Gastrocnemius medialis (tissue), 4 donors: Measurements from ENCODE around the gene ACLY. TPM values are rescaled to one million over a fixed set of nuclear protein-coding genes. Genes with fewer than 3 reads are reported as not detected.
"Not testable (repeated sequence)": the region's sequence is repeated elsewhere in the genome, so short reads cannot be mapped to it uniquely, and the experiment has no call there.

Source experiments
- ATAC-seq, 2 donors: fragments of 150-250 bp; one replicate each; pipeline ENCODE4 v1.9.1; 2016
- DNase-seq, 2 donors: peaks; one replicate each; pipeline ENCODE4 v3.0.0-alpha.2; 2019
- H3K27ac ChIP-seq, 4 donors: fragments of 200-600 bp; sonication (generic); 1 replicate in 1 of 4; 2 replicates in 3 of 4; pipeline ENCODE4 v1.5.1; 2016 to 2018; ENCODE audit warnings: mild to moderate bottlenecking in 2 of 4, moderate library complexity in 1 of 4
- H3K27me3 ChIP-seq, 3 donors: fragments of 200-600 bp; sonication (generic) in 2 of 3; 1 replicate in 1 of 3; 2 replicates in 2 of 3; pipeline versions ENCODE4 v1.5.1 to v1.6.0; 2016 to 2019; ENCODE audit warnings: mild to moderate bottlenecking in 1 of 3, moderate library complexity in 1 of 3
- H3K36me3 ChIP-seq, 2 donors: fragments of 200-600 bp; sonication (generic) in 1 of 2; one replicate each; pipeline ENCODE4 v1.5.1; 2017 to 2018
- H3K4me1 ChIP-seq, 2 donors: fragments of 200-600 bp; sonication (generic) in 1 of 2; one replicate each; pipeline ENCODE4 v1.5.1; 2016 to 2017; ENCODE audit warnings: mild to moderate bottlenecking in 2 of 2
- H3K4me3 ChIP-seq, 4 donors: fragments of 200-600 bp; sonication (generic) in 3 of 4; 1 replicate in 1 of 4; 2 replicates in 3 of 4; pipeline ENCODE4 v1.5.1; 2016 to 2019; ENCODE audit warnings: mild to moderate bottlenecking in 2 of 4
- H3K9me3 ChIP-seq, 3 donors: fragments of 200-600 bp; sonication (generic) in 2 of 3; 1 replicate in 1 of 3; 2 replicates in 2 of 3; pipeline ENCODE4 v1.5.1; 2016 to 2019
- POLR2A ChIP-seq, 2 donors: fragments of 450-650 bp; IDR thresholded peaks; one replicate each; pipeline ENCODE4 v1.6.1; 2017; ENCODE audit warnings: antibody characterized with exemption in 2 of 2, mild to moderate bottlenecking in 2 of 2, moderate library complexity in 2 of 2
- in situ Hi-C, 4 donors: fragments of 200-750 bp; cut with MboI; loops; one replicate each; pipeline versions ENCODE4 v1.15.0 to v1.8.0; 2017; ENCODE audit warnings: low sequenced_read_pairs in 4 of 4
- intact Hi-C: fragments of 100-400 bp; cut with DNase I; formaldehyde crosslinking; loops from one replicate; pipeline ENCODE4 v1.15.1; 2023; ENCODE audit warnings: low total_unique reads
- total RNA-seq, 4 donors: library from RNA; depleted of rRNA; stranded (reverse); fragments of >200 nt; gene quantifications; one replicate each; pipeline versions ENCODE4 v1.1.0 to v1.2.3, GENCODE V29; 2016
- TF ChIP-seq, protein P1 (sequence below), 5 experiments: fragments of 450-650 bp in 3 of 5; fragments of 200-600 bp in 2 of 5; sonication (generic) in 2 of 5; IDR thresholded peaks in 4 of 5; conservative IDR thresholded peaks in 1 of 5; 1 replicate in 4 of 5; 2 replicates in 1 of 5; pipeline ENCODE4 v1.5.1; 2016 to 2019; ENCODE audit warnings: antibody characterized with exemption in 5 of 5, mild to moderate bottlenecking in 3 of 5, moderate library complexity in 3 of 5

ACLY gene
- total RNA-seq, 4 donors from 2014 or later = 20.8 to 35.0 (median 30.7) TPM

DNA sequence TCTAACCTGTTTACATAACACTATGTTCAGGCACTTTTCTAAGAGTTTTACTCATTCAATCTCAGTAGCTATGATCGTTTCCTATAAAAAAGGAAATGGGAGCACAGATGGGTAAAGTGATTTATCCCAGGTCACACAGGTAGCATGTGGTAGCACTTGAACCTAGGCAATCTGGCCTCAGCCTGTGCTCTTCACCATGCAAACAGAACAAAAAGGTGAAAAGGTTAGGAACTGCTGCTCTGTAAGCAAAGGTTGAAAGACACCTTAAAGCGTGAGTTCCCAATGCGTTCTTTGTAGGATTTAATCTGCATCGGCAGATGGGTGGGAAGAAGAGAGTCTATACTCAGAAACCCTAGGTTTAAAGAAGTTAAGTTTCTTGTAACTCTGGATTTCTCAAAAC lies 38.6 kb downstream of the ACLY start:
- H3K4me1 ChIP-seq = no peaks in the 10 kb centered on the region
- intact Hi-C loops = no loop called here
- in situ Hi-C loops = no loop called here
- H3K4me3 ChIP-seq = no peak overlapping the region
- DNase-seq (no peak), ATAC-seq (no peak)
- H3K36me3 ChIP-seq = peaks cover 0 to 58% of the 10 kb centered on the region in 2 donors
- TF ChIP-seq, protein P1, sequence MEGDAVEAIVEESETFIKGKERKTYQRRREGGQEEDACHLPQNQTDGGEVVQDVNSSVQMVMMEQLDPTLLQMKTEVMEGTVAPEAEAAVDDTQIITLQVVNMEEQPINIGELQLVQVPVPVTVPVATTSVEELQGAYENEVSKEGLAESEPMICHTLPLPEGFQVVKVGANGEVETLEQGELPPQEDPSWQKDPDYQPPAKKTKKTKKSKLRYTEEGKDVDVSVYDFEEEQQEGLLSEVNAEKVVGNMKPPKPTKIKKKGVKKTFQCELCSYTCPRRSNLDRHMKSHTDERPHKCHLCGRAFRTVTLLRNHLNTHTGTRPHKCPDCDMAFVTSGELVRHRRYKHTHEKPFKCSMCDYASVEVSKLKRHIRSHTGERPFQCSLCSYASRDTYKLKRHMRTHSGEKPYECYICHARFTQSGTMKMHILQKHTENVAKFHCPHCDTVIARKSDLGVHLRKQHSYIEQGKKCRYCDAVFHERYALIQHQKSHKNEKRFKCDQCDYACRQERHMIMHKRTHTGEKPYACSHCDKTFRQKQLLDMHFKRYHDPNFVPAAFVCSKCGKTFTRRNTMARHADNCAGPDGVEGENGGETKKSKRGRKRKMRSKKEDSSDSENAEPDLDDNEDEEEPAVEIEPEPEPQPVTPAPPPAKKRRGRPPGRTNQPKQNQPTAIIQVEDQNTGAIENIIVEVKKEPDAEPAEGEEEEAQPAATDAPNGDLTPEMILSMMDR (IDR thresholded peaks at IDR 0.05 in 4 of 5, conservative IDR thresholded peaks at IDR 0.05 in 1 of 5) = no peak
- TF ChIP-seq POLR2A (IDR thresholded peaks at IDR 0.05) = no peak
- no peak overlapping the region for H3K27ac ChIP-seq
- H3K9me3 ChIP-seq = no peaks in the 10 kb centered on the region
- H3K27me3 ChIP-seq = no peaks in the 10 kb centered on the region

DNA sequence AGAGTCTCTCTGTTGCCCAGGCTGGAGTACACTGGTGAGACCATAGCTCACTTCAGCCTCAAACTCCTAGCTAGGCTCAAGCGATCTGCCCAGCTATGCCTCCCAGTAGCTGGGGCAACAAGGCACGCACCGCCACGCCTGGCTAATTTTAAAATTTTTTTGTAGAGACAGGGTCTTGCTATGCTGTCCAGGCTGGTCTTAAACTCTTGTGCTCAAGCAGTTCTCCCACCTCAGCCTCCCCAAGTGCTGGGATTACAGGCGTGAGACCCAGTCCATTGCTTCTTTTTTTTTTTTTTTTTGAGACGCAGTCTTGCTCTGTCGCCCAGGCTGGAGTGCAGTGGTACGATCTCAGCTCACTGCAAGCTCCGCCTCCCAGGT lies 44.5 kb downstream of the ACLY start:
- H3K4me1 ChIP-seq, intact Hi-C loops, H3K4me3 ChIP-seq, ATAC-seq, DNase-seq, H3K27me3 ChIP-seq, in situ Hi-C loops, H3K27ac ChIP-seq, H3K9me3 ChIP-seq: not testable (repeated sequence)
- H3K36me3 ChIP-seq = peaks cover 0 to 47% of the 10 kb centered on the region in 2 donors

DNA sequence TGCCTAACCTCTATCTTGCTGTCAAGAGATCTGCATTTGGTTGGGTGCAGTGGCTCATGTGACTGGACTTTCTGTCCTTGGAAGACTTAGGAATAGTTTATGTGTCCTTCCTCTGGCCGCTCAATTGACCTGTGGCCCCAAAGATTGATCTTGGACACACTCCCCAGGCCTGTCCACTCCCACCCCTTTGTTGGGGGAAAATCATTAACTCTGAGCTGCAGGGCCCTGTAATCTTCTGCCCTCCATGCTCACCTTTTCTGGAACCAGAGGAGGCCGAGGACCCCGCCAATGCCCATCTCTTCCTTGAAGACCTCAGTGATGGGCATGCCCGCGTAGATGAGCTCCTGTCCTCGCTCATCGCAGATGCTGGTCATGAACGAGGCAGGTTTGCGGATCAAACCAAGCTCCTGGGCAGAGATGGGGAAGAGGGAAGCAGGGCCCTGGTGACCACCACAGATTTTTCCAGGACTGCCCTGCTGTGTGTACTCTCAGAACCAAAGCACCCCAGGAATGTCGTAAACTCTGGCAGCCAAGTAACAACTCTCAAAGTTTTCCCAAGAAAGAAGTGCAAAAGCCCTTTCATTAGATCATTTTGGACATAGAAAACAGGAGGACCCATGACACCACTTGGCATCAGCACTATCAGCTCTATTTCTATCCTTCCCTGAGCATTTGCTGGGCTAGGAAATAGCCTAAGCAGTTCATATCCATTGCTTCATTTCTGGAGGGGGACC lies 45.0 kb downstream of the ACLY start:
- no peaks in the 10 kb centered on the region for H3K27me3 ChIP-seq
- TF ChIP-seq, protein P1 (IDR thresholded peaks at IDR 0.05 in 4 of 5, conservative IDR thresholded peaks at IDR 0.05 in 1 of 5) = no peak
- no peak for TF ChIP-seq POLR2A (IDR thresholded peaks at IDR 0.05)
- H3K4me1 ChIP-seq = no peaks in the 10 kb centered on the region
- H3K36me3 ChIP-seq = peaks cover 0 to 47% of the 10 kb centered on the region in 2 donors
- DNase-seq = no peak
- H3K4me3 ChIP-seq = no peak overlapping the region
- no peaks in the 10 kb centered on the region for H3K9me3 ChIP-seq
- no peak for ATAC-seq
- intact Hi-C loops = no loop called here
- H3K27ac ChIP-seq = no peak overlapping the region
- in situ Hi-C loops = no loop called here

DNA sequence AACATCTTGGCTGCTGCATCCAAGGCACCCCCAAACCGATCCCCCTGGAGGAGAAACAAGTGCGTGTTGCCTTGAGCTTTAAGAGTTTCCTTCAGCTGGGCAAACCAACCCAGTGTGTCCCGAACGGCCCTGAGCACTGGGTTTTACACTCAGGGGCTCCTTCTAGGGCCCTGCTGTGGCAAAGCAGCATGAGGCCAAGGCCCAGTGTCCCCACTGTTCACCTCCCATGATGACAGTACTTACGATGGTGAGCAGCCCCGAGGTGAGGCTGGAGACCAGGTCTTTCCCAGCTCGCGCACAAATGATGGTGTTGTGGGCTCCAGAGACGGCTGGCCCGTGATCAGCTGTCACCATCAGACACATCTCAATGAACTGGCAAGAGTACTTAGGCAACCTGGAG lies 47.0 kb downstream of the ACLY start:
- in situ Hi-C loops (no loop called here), intact Hi-C loops (no loop called here)

DNA sequence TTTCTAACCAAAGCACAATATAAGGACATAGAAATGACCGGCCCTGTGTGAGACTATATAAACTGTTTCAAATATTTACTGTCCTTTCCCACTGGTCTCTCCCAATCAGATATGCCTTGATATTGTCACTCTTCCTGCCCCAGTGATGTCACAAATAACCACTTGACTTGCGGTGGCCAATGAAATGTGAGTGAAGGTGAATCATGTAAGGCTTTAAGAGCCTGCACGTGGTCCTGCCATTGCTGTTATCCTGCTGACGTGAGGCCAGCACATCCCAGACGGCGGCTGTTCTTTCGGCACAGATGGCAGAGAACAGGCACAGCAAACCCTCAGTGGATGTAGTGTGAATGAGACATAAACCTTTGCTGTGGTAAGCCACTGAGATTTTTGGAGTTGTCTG lies 48.1 kb downstream of the ACLY start:
- in situ Hi-C loops (no loop called here), intact Hi-C loops (no loop called here)
- Histone ChIP-seq H3K9me3 (no peaks in the 10 kb centered on the region), H3K27me3 (no peaks in the 10 kb centered on the region), H3K36me3 (peaks cover 0 to 43% of the 10 kb centered on the region in 2 donors), H3K27ac (no peak overlapping the region), H3K4me1 (no peaks in the 10 kb centered on the region), H3K4me3 (no peak overlapping the region)
- TF ChIP-seq, protein P1 (IDR thresholded peaks at IDR 0.05 in 4 of 5, conservative IDR thresholded peaks at IDR 0.05 in 1 of 5) = no peak
- no peak for TF ChIP-seq POLR2A (IDR thresholded peaks at IDR 0.05)
- DNase-seq (no peak), ATAC-seq (no peak)

More for the DNA sequence above, 47.0 kb downstream of the ACLY start:
- H3K9me3 ChIP-seq = no peaks in the 10 kb centered on the region
- H3K27me3 ChIP-seq = no peaks in the 10 kb centered on the region
- H3K27ac ChIP-seq = no peak overlapping the region
- peaks cover 0 to 41% of the 10 kb centered on the region in 2 donors for H3K36me3 ChIP-seq
- H3K4me3 ChIP-seq = no peak overlapping the region
- H3K4me1 ChIP-seq = no peaks in the 10 kb centered on the region
- TF ChIP-seq, protein P1 (IDR thresholded peaks at IDR 0.05 in 4 of 5, conservative IDR thresholded peaks at IDR 0.05 in 1 of 5) = no peak
- no peak for TF ChIP-seq POLR2A (IDR thresholded peaks at IDR 0.05)
- no peak for ATAC-seq
- DNase-seq = no peak
